GM18870 (cell line): ENCODE results near the gene ABCC1.

Experiments used
- ATAC-seq: cut with Tn5 transposase; IDR thresholded peaks from one replicate; pipeline ENCODE4 v1.9.1; 2021; ENCODE audit warnings: moderate library complexity; ENCODE audit not compliant: unreplicated experiment

The ABCC1 gene

DNA sequence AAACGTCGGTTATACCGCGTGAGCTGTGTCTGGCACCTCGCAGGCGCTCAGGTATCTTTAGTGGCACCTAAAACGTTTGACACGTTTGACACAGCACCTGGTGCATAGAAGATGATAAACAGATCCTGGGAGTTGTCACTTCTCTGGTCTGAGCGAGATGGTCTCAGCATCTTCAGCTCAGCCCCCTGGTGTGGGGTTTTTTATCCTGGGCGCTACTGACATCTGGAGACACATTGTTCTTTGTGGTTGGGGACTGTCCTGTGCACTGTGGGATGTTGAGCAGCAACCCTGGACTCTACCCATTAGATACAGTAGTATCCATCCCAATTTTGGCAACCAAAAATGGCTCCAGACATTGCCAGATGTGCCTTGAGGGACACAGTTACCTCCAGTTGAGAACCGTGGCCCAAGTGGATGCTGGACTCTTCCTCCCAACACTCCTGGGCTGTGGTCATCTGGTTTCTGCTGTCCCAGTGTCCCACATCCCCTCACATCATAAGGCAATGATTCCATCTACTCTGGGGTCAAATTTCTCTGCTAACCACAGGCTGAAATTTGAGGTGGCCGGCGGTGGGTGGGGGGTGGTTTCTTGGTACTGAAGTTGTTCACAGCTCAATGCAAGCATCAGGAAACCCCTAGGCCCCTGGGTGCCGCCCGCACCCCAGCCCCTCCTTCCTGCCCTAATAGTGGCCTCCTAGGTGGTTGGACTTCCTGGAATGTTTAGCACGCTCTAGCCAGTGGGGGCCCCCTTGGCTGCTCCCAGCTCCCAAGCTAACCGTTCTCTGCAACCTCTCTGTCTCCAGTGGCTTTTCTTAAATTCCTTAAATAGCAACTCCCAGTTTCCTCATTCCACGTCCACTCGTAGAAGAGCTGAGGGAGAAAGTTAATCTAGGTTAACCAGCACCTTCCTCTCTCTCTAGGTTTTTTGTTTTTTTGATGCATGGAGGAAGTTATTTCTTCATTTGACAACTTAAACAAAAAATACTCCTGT lies 124.8 kb downstream of the ABCC1 start:
- ATAC-seq: no peak

GRCh38 chr16:16075488-16076422 lies 126.3 kb downstream of the ABCC1 start:
- ATAC-seq: no peak

GRCh38 chr16:16076423-16076813 lies 127.0 kb downstream of the ABCC1 start:
- ATAC-seq: no peak

DNA sequence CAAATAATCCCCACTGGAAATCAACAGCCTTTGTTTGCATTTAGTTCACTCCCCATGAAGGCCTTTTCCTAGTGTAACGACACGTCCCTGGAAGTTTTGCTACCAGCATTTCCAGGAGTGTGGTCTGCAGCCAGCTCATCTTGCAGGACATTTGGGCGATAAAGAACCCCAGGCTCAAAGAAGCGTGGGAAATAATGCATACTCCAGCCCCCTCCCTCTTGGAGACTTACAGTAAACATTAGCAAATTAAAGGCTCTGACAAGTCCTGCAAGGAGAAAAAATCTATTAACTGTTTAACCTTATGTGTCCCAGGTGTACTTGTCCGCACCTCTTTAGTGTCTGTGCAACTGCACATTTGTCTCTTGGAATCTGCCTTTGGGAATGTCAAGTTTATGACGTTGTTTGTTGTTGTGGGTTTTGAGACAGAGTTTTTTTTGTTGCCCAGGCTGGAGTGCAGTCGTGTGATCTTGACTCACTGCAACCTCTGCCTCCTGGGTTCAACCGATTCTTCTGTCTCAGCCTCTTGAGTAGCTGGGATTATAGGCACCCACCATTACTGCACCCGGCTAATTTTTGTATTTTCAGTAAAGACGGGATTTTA lies 131.1 kb downstream of the ABCC1 start:
- ATAC-seq: no peak

DNA sequence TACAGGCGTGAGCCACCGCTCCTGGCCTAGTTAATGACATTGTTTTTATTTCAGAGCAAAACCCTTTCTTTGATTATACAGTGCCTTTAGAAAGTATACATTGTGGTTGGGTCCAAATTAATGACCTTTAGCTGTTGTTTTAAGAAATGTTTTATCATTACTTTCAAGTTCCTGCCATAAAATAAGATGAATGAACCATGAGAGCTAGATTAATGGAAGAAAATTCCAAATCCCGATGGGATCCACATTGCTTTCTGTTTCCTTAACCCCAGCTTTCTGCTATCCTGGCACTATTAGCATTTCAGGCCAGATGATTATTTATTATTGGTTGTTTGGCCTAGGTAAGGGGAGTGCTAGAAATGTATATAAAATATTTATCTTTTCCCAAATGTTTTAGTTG lies 131.7 kb downstream of the ABCC1 start:
- ATAC-seq: no peak

GRCh38 chr16:16082255-16082654 lies 132.8 kb downstream of the ABCC1 start:
- no peak for ATAC-seq

DNA sequence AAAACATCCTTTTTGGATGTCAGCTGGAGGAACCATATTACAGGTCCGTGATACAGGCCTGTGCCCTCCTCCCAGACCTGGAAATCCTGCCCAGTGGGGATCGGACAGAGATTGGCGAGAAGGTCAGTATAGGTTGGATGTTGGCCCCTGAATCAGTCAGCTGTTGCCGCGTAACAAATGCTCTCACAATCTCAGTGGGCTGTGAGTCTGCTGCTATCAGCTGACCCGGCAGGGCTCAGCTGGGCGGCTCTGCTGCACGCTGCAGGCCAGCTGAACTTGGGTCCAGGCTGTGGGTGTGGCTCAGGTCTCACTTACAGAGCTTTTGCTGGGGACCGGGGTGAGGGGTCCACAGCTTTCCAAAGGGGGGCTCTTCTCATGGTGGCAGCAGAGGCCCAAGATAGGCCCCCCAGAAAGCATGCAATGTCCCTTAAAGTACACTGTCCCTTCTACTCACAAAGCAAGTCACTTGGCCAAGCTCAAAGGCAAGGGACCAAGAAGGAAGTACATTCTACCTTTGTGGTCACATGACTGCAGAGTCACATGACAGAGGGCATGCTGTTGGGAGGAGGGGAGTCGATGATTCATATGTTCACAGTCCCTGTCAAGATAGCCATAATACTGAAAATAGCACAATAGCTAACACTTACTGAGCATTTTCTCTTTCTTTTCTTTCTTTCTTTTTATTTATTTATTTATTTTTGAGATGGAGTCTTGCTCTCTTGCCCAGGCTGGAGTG lies 134.2 kb downstream of the ABCC1 start:
- ATAC-seq: no peak

DNA sequence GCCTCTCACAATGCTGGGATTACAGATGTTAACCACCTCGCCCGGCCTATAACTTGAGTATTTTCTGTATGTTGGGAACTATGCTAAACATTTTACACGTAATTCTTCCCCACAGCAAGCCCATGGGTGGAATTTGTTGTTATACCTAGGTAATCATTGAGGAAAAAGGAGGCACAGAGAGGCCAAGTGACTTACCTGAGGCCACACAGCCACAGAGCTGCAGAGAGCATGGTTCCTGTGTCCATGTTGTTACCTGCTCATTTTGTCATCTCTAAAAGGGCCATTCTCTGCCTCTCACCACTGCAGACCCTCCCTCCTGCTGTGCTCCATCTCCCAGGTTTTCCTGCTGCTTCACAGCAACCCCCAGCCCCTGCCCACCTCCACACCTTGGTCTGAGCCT lies 135.5 kb downstream of the ABCC1 start:
- ATAC-seq: no peak

GRCh38 chr16:16086653-16087446 lies 137.4 kb downstream of the ABCC1 start:
- no peak for ATAC-seq

DNA sequence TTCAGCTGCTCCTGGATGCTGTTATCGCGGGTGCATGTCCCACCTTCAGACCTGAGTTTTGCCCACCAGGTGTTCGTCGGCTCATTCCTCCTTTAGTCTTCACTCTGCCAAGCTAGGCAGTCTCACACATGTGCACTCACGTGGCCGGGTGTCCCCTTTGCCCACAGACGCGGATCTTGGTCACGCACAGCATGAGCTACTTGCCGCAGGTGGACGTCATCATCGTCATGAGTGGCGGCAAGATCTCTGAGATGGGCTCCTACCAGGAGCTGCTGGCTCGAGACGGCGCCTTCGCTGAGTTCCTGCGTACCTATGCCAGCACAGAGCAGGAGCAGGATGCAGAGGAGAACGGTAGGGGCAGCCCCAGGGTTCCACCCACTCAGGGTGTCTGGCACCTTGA lies 140.8 kb downstream of the ABCC1 start:
- ATAC-seq: no peak

DNA sequence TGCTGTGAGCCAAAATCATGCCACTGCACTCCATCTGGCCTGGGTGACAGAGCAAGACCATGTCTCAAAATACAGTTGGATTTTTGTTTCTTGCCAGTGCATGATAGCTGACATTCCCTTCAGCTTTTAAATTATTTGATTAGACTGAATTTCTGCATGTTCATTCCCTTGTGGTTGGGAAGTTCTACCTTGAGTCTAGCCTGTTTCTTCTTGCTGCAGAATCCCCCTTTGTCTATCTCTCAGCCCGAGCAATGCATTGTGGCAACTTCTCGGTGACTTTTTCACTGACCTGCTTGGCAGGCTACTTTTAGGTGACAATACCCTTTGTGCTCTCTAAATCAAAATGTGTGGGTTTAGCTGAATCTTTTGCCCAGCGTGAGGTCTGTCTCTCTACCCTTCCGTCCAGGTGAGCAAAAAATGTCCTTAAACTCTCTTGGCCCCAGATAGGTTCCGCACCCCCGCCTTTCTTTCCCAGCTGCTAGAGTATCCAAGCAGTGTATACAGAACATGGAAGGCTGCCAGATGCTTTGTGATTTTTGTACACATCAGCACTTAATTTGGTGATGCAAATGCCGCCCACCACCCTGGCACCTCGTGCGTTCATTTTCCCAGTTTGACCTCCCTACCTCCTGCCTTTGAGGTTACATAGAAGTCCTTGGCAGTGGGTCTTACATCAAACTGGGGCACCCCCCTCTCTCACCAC lies 143.7 kb downstream of the ABCC1 start:
- ATAC-seq: no peak

DNA sequence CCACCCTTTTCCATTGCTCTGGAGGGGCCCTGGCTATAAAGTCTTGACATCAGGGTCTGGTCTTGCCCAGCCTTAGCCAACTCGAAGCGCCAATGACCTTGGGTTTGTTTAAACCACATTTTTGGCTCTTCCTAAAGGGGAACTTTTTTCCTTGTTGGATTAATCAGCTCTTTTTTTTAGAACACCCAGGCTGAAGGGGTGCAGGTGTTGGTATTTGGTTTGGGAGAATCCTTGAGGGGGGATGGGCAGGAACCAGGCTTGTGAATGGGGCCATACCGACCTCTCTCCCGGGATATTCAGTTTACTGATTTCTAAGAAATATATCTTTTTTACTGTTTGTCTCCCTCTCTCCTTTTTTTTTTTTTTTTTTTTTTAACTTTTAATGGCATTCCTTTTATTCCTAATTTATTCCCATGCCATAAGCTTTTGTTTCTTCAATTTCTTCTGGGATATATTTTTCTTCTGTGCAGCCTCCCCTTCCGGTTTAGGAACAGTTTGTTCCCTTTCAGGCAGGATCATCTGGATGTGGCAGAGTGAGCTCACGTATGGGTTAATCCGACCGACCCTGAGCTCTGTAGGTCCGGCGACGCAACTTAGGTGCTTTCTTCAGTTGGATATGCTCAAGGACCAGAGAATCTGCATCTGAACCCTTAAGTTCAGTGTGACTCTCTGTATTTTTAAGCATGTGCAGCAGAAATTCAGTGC lies 144.4 kb downstream of the ABCC1 start:
- no peak for ATAC-seq

GRCh38 chr16:16095646-16096045 lies 146.2 kb downstream of the ABCC1 start:
- ATAC-seq: no peak

DNA sequence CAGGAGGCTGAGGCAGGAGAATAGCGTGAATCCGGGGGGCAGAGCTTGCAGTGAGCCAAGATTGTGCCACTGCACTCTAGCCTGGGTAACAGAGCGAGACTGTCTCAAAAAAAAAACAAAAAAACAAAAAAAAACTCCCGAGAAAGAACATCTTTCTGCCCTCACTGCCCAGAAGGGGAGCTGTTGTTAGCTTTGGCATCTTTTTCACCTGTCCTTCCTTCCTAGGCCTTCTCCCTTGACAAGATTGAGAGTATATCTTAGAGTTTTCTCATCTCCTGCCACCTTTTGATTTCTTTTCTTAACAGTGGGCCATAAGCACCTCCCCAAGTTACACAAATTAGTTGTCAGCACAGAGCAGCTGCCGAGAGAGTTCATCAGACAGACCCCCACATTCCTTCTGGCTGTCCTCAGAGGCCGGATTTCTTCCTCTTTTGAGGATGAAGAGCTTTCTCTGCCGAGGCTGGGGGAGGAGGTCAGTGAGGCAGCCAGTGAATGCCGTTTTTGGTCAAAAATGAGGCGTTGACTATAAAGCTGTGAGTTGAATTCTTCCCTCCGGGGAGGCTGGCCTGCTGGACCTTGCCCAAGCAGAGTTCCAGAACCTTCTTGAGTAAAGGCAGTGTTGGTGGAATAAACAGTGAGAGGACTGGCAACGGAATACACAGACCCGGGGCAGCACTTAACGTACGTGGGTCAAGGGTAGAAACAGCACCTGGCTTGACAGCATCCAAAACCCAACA lies 146.9 kb downstream of the ABCC1 start:
- no peak for ATAC-seq

GRCh38 chr16:16096858-16097213 lies 147.4 kb downstream of the ABCC1 start:
- ATAC-seq: no peak

- no peak for ATAC-seq
Observed at GRCh38 chr16:16099320-16099719, 149.9 kb downstream of the ABCC1 start.

DNA sequence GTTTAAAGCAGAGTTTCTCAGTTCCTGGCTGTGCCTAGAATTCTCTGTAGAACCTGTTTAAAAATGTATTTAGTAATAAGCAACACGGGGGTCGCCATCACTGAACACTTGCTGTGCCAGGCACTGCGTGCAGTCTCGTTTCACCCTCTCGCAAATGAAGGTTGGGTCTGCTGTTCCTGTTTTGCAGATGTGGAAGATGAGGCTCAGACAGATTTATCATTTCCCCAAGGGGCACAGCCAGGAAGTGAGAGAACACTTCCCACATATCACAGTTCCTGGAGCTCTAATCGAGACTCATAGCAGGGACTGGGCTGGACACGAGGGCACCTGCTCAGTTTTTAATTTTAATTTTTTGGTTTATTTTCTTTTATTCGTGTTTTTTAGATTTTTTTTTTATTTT lies 151.2 kb downstream of the ABCC1 start:
- no peak for ATAC-seq

GRCh38 chr16:16101585-16101984 lies 152.2 kb downstream of the ABCC1 start:
- ATAC-seq: no peak
